GM21515 (cell line): ENCODE results near the gene DISC1.

Source experiments
- ATAC-seq: cut with Tn5 transposase; IDR thresholded peaks from one replicate; pipeline ENCODE4 v1.9.1; 2021; ENCODE audit not compliant: unreplicated experiment

DISC1 gene

DNA sequence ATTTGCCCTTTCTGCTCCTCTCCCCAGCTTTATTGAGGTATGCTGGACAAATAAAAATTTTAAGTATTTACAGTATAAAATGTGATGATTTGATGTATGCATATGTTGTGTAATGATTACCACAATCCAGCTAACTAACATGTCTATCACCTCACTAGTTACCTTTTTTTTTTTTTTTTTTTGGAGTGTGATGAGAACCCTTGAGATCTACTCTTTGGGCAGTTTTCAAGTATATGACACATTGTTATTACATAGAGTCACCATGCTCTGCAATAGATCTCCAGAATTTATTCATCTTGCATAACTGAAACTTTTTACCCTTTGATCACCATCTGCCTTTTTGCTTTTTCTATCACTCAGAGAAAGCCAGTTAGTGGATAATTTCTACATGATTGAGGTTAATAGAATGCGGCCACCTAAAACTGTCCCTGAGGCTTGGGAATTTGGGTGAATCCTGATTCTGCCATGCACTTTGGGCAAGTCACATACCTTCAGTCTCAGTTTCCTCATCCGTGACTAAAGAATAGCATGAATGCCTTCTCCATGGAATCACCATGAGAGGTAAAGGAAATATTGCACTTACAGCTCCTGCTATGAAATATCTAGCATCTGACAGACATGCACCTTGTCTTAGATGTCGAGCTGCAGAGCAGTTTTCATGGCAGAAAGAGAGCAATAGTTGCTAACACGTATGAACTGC, 295.2 kb downstream of the DISC1 start:
- no peak for ATAC-seq

DNA sequence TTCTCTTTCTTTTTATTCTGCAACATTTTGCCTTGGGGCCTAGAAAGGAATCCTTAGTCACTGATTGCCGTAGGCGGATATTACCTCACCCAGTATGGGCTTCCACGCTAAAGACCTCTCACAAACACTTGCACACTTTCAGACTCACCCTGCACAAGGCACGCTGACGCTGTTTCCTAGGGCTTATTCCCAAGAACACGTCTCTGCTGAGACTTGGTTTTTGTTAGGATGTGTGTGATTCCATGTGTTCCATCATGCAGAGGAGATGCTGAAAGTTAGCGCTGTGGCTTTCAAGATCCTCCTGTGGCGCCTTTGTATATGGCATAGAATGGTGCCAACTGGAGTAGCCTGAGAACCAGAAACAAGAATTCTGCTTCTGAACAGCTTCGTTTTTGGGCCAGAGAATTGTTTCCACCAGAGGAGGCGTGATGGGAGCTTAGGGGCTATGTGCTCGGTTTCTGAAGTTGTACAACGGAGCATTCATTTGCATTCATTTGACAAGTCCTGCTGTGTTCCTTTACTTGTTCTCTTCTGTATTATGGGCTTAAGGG, 297.0 kb downstream of the DISC1 start:
- no peak for ATAC-seq

DNA sequence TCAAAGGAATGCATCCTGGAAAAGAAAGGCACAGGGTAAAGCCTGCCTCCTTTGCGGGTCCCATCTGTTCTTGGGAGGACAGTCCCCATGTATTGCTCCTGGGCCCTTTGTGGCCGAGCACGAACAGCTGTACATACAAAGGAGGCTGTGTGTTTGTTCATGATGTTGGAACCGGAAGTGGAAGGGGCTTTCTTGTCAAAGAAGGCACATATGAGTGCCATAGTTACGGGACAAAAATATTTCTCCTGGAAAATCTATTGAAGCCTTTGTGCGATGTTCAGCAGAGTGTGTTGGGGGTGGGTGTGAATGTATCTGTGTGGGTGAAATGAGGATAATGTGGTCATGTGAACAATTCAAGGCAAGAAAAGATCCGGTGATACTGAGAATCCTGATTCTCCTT, 297.6 kb downstream of the DISC1 start:
- ATAC-seq = no peak

DNA sequence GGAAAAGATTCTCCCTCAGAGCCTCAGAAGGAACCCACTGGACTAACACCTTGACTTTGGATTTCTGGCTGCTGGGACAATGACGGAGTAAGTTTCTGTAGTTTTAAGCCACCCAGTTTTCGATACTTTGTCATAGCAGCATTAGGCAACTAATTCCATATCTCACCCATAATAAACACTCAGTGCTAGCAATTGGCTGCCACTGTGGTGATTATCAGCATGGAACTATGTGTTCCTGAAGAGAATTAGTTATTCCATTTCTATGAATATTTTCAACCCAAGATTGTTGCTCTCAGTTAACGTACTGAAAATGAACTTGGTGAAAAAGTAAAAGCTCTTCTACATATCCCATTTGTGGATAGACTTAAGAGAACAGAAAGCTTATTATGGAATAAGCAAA, 299.3 kb downstream of the DISC1 start:
- no peak for ATAC-seq

DNA sequence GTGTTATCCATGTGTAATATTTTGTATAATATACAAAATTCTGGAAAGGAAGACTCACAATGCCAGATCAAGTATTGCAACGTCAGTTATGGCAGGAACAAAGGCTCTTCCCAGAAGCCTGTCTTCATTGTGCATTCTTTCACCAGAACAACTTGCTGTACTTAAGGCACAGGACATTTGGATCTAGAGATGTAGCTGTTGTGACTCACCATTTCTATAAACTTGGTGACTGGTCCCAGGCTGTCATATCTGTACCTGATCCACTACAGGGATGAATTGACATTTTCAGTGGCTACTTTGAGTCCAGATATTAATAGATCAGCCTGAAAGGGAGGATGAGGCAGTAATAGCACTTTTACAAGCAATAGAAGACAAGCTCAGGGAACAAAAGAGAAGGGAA, 299.8 kb downstream of the DISC1 start:
- no peak for ATAC-seq

DNA sequence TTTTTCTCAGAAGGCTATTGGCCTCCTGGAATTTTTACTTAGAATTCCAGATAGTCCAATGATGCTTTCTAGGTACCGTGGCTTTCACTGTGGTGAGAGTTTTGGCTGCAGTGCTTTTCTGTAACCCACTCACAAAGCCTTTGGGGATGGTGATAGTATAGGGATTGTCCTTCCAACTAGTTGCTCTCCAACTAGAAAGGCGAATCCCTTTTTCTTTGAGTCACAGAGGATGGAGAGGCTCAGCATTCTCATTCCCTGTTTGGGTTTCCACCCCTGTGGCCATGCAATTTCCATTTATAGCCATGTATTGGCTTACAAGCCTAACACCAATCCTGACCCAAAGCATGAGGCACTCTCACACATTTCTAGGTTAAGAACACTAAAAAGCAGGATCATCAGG, 300.3 kb downstream of the DISC1 start:
- ATAC-seq = no peak

DNA sequence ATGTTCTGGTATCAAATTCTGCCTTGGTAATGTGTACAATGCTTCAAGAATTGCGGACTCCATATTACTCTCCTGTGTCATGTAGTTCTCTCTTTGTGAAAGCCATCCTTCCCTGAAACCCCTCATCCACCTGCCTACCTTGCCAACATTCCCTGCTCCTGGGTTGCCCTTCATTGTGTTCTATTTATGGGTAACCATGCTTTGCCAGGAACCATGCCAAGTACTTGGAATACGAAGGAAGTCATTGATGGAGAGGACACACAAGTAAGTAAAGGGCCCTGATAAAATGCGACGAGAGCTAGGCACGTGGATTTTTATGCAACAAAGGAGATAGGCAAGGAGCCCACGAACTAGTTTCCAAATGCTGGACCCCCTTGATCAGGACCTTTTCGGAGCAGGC, 300.8 kb downstream of the DISC1 start:
- no peak for ATAC-seq

DNA sequence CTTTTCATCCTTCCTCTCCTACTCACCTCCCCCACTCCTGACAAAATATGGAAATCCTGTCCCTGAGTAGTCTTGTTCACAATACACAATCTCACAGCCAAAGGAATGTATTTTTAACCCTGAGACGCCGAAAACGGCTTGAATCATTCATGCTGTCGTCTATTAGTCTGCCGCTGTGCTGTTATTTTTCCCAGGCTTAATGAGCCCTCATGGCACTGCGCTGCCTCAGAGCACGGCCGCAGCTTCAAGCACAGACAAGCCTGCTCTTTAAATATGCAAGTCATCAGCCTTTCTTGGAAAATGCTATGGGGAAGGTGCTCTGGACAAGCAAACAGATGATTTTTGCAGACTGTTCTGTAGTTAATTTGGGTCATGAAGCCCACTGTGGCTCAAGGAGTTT, 302.7 kb downstream of the DISC1 start:
- no peak for ATAC-seq

DNA sequence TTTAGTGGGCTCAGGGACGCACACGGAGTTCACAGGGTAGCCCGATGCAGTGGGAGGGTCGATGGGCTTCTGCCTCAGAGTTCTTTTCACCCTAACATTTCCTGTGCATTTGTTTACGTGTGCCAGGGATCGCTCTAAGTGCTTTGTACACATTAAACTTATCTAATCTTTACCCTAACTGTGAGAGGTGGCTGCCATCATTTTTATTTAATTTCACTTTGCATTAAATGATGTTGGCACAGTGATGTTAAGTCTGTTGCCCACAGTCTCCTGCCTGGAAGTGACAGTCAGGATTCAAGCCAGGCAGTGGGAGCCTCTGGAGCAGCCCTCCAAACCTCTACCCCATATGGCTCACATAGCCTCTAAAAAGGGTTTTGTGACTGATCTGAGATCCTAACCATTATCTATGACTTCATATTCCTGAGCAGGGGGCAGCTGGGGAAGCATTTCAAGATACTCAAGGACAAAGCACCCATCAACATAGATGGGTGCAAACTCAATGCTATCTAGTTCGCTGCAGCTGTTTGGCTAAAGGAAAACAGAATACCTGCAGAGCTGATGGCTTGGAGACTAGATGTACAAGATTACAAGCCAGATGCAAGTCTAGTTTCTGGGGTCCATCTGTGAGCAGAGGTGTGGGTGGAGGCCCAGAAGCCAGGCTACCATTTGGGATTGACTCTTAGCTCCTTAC, 303.8 kb downstream of the DISC1 start:
- no peak for ATAC-seq

DNA sequence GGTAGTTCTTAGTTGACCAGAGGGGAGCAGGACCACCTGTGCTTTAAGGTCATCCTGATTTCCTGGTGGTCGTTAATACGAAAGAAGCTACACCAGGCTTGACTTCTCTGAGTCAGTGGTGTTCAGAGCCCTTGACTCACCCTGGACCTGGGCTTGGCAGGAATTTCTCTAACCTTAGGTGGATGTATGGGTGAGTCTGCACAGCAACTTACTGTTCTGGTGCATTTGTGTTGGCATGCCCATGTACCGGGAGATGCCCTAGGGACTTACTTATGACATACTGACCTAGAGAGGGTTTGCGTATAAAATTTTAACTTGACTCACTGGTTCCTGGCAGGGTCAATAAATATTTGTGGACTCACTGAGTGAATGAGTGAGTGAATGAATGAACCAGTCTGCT, 304.6 kb downstream of the DISC1 start:
- ATAC-seq = no peak

DNA sequence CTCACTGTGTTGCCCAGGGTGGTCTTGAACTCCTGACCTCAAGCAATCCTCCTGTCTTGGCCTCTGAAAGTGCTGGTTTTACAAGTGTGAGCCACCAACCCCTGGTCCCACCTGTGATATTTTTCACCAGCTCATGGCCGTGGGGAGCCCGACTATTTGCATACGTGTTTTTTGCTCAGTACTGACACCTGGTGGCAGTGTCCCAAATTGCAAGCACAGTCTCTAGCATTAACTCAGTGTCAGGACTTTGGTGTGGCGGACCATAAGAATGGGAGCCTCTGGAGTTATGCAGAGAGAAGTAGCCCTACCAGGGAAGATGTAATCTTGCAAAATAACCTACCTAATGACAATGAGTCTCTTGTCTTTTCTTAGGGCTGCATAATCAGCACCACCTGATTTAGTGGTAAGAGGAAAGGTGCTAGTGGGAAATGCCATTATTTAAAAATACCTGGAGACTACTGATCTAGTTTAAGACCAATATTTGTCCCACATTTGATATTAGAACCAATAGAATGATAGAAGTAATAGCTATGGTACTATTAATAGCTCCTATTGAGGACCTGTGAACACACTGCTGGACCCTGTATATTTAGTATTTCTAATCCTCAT, 305.4 kb downstream of the DISC1 start:
- ATAC-seq = no peak

DNA sequence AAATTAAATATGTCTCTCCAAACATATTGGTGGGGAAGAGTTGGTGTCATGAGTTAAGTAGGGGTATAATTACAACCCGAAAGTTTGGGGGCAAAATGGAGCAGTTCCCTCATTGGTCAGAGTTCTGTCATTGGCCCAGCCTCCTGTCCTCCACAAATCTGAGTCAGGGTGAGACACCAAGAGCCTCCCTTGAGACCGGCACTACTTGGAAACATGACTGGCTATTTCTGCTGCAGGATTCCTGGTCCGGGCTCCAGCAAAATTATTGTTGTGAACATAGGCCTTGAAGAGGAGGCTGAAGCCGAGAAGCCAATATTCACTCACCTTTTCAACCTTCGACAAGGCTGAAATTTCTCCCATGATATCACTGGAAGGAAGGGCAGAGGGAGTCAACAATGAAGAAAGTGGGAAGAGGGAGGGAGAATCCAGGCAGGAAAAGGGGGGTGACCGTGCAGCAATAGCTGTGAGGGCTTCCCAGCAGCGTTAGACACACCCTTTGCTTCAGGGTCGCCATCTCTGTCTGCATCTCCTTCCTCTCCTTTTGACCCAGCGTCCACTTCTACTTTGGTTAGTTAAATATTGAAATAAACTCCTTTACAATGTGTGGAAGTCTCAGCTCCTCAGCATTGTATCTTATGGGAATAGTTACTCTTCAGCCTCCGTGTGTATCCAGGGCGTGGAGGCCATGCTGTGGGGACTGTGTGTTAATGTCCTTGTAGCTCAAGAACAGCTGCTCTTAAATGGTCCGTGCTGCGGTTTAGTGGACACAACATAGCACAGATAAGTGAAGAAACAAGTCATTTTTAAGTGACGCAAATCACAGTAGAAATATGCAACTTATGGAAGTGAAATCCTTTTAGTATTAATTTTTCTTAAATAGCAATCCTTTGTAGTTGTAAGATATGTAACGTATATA, 307.4 kb downstream of the DISC1 start:
- ATAC-seq = no peak

DNA sequence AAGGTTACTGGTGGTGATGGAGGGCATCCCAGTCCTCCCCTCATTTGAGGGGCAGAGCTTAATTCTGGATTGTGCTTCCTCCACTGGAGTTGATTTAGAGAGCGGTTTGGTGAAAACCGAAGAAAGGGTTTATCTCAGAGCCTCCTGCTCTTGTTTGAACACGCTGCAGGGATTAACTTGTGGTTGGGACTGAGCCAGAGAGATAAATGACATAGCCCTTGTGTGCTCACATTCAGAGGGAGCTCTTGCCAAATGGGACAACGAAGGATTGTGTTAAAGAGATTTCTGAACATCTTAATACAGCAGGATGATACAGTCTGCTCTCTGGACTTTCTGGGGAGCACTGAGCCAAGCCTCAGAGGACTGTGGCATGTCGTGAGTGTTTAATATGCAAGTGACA, 308.2 kb downstream of the DISC1 start:
- no peak for ATAC-seq

DNA sequence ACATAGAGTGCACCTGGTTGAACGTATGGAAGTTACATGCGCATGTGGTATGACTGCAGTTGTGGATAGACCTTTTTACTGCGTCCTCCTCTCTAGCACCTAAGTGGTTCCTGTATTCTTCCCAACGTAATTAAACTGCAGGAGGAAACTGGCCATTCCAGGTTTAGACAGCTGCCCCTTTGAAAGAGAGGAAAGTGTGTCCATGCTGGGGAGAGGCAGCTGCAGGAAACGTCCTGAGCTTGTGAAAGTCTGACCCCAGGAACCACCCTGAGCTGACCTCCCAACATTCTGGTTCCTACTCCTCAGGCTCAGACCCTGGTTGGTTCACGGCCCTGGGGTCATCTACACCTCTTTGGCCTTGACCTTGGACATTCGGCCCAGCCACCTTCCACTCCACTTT, 309.3 kb downstream of the DISC1 start:
- ATAC-seq = no peak

DNA sequence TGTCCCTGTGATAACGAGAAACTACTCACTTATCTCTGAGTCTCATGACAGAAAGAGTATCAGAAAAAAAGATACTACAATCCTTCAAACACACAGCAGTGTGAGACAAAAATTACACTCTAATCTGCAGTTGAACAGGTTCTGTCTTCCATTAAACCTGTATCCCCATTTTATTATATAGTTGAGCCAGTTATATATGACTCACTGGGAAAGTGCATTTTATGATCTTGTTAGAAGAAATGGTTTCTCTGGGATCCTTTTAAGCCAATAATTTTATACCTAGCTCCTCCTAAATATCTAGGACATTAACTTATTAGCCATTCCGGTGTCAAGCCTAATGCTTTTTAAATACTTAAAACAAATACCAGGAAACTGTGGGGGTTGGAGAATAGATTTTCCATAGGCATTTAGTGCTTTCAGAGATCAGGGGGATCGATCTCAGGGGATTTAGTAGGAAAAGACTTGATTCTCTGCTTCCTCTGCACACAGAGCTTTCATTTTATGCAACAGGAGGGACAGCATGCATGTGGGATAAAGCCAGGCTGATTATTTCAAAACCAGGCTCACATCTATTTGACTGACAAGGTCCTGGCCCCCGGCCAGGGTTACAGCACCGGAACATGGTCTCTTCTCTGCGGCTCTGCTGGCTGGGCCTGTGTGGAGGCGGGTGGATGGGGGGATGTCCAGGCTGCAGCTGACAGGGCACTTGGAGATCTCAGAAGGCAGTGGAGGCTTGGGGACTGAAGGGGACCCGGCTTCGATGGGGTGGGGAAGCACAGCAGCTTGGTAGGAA, 310.6 kb downstream of the DISC1 start:
- ATAC-seq = no peak

DNA sequence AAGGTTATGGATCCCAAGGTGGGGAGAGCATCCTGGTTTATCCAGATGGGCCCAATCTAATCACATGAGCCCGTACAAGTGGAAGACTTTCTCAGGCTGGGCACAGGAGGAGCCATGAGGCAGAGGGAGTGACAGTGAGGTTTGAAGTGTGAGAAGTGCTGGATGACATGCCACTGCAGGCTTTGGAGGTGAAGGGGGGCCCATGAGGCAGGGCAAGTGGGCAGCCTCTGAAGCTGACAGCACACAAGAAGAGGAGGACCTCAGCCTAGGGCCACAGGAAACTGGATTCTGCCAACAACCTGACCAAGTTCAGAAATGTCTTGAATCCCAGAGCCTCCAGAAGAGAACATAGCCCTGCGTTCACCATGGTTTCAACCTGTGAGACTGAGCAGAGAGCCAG, 311.6 kb downstream of the DISC1 start:
- ATAC-seq = no peak

DNA sequence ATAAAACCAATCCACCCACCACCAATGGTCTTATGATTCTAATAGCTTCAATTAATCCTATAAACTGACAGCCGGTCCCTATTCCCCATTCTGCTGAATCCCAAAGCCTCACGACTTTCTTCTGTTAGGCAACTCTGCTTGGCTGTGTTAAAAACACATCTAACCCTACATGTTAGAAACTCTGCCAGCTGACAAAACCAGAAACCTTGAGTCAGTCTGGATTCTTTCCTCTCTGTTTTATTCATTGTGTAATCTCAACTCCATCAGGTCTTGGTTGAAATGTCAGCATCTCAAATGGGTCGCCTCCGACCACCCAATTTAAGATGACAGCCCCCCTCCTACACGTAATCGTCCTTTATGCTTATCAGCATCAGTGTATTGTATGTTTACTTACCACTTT, 312.1 kb downstream of the DISC1 start:
- no peak for ATAC-seq

DNA sequence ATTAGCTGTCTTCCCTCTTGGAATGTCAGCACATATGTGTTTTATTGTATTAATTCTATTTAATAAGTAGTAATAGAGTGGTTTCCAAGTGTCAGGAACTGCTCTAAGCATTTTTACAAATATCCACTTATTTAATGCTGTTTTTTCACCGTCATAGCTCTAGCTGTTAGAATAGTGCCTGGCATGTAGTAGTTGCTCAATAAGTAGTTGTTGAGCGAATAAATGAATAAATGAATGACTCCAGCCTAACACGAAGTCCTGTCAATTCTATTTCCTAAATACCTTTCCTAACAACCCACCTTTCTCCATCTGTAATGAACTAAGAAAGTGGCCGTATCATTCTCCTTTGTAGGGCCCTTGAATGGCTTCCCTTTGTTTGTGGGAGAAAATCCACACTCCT, 312.5 kb downstream of the DISC1 start:
- ATAC-seq = no peak

DNA sequence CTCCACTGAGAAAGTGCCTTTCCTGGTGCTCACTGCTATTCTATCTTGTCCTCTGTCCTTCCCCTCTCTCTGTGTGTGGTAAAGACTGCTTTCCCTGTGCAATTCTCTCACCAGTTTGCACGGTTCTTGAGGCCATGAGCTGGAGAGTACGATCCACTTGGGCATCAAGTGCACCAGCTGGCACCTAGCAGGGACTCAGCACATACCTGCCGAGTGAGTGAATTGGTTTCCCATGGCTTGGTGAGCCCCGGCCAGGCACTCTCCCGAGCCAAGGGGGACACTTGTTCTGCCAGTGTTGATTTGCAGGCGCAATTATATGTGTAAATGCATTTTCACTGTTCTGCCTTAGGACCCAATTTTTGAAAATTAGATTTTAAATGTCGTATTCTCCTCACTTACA, 313.5 kb downstream of the DISC1 start:
- ATAC-seq = no peak

DNA sequence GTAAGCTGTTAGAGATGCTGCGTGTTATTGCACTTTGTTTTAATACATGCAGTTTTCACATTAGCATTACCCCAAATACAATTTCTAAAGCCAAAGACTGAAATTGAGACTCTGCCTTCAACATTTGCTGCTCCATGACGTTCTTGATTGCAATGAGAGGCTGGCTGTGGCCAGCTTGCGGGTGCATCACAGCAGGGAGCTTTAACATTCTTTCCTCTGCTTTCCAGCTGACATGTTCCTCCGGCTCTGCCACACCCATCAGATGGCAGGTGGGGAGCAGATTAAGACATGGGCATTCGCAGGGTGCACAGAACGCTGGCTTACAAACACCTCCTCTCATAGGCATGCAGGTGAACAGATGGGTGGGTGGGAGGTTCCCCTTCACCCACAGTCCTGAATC, 314.1 kb downstream of the DISC1 start:
- ATAC-seq = no peak
